Activated CD4-positive, alpha-beta T cell treated with anti-CD3 and anti-CD28 coated beads, Interleukin-2, amount 50 U/mL, for 1 hour (primary cell): Measurements from ENCODE around the gene FCGR2B.
"Not testable (repeated sequence)": the region's sequence is repeated elsewhere in the genome, so short reads cannot be mapped to it uniquely, and the experiment has no call there.

Source experiments
- DNase-seq: peaks from one replicate; pipeline ENCODE4 v3.0.0-alpha.2; 2020

The FCGR2B gene

DNA sequence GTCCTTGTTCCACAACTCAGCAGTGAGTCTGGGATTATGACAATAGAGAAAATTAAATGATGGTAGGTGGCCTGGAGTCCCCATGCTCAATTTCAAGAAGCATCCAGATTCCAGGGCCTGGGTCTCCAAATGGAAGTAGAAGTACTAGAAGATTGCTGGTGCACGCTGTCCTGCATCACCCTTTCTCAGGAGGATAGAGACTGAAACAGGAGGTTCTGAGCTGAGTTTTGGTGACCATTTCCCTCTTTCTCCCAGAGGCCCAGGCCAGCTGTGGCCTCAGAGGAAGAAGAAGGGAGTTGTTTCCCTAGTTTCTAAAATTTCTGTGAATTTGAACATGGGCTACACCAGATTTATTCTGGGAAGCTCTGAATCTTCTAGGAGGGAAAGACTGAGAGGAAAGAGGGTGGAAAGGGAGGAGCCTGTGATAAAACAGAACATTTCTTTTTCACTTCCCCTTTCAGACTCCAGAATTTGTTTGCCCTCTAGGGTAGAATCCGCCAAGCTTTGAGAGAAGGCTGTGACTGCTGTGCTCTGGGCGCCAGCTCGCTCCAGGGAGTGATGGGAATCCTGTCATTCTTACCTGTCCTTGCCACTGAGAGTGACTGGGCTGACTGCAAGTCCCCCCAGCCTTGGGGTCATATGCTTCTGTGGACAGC lies at the start of gene FCGR2B:
TSS of gene FCGR2B (plus strand) at position 460 of the 656 bp plus-strand sequence. CDS start at position 559, 99 bp downstream.
- DNase-seq, result not testable (repeated sequence)

GRCh38 chr1:161616417-161616816 lies 46.5 kb upstream of the FCGR2B start:
- not testable (repeated sequence) for DNase-seq

DNA sequence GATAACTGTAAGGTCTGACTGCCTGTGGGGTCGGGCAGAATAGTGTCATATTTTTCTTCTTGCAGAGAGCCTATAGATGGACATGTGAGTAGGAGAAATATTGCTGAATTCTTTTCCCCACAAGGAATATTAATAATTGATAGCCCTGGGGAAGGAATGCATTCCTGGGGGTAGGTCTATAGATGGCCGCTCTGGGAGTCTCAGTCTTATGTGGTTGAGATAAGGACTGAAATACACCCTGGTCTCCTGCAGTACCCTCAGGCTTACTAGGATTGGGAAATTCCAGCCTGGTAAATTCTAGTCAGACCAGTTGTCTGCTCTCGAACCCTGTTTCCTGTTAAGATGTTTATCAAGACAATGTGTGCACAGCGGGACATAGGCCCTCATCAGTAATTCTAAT lies 44.4 kb upstream of the FCGR2B start:
- DNase-seq, result not testable (repeated sequence)

DNA sequence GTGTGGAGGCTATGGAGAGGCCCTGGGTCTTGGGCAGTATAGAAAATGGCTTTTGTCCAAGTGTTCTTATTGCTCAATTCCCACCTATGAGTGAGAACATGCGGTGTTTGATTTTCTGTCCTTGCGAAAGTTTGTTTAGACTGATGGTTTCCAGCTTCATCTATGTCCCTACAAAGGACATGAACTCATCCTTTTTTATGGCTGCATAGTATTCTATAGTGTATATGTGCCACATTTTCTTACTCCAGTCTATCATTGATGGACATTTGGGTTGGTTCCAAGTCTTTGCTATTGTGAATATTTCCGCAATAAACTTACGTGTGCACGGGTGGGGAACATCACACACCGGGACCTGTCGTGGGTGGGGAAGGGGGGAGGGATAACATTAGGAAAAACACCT lies 42.5 kb upstream of the FCGR2B start:
- DNase-seq, result not testable (repeated sequence)

DNA sequence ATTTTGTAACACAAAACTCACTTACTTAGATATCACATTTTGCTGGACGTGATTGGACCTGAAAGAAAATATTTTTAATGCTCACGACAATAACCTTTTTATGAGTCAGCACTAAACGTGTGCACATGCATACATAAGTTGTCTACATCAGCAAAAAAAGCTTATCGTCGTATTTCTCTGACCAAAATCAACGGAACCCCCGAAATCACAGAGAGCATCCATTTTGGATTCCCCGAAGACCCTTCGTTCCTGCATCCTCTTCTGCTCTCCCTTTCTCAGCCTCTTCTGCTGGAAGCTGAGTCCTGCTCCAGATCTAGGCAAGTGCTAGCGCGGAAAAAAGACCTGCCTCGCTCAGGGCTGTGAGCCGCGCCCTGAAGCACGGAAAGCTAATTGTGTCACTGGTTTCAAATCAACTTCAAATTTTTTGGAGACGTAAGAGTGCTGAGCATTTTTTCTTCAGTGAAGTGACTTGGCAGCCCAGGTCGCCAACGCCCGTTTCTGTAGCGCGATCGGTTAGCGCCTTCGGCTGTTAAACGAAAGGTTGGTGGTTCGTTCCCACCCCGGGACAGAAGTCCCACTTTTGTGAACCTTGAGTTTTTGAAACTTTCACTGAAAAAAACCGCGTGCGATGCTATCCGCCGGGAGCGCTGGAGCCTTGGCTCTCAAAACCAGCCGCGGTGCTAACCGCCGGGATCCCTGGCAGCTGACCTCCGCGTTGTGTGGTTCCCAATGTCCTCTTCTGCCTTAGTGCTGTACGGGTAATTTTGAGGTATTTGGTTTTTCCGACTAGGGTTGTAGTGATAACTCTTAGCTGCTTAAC lies 41.6 kb upstream of the FCGR2B start:
- DNase-seq, result peak; percentile 80

- DNase-seq, result not testable (repeated sequence)
Measured at GRCh38 chr1:161622054-161622453, 40.9 kb upstream of the FCGR2B start.

DNA sequence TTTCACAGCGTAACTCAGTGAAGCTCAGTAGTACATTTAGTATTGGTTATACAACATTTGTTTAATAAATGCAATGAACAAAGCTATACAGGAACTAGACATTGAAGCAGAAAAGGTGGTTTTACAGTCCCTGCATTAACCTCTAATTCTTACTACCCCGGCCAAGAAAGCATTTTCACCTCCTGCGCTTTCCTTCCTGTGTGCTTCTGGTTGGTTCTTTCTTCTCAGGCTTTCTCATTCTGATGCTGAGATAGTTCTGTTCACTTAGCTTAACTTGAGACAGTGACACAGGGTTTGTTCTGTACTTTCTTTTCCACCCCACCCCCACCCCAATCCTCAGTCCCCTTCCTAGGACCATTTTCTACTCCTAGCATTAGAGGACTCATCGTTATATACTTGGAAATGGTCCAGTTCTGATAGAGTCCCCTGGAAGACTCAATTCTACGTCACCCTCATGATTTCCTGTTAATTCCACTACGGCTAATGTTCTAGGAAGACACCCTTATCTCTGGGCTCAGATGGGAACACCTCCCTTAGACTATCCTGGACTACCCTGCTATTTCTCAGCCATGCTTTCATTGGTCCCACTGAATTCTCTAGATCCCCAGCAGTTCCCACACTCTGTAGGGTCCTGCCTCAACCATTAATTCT lies 39.4 kb upstream of the FCGR2B start:
- DNase-seq, result not testable (repeated sequence)

GRCh38 chr1:161624605-161625004 lies 38.3 kb upstream of the FCGR2B start:
- DNase-seq, result not testable (repeated sequence)

DNA sequence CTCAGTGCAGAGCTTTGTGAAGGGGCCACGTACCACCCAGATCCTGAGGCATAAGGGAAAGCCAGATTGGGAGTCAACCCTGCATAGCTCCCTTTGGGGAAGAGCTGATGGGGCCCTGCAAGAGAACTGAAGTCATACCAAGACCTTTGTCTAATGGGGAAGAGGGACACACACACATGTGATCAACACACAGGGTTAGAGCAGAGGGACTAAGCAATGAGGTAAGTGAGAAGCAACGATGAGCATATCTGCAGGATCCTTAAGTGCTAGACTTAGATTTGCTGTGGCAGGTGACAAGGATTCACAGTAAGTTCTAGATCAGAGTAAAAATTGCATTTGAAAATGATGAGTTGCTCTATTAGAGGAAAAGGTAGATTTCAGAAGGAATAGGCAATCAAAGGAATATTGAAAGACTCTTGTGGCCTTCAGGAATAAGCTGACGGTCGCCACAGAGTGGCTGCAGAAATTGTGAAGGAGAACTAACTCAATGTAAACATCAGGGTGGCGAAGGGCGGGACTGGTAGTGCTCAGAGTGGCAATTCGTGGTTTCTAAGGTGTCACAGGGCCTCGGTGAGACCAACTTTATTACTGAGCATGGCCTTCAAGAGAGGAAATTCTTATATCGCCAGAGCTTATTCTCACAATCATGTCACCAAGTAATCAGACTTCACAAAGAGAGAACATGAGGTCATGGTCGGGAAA lies 36.3 kb upstream of the FCGR2B start:
- not testable (repeated sequence) for DNase-seq

DNA sequence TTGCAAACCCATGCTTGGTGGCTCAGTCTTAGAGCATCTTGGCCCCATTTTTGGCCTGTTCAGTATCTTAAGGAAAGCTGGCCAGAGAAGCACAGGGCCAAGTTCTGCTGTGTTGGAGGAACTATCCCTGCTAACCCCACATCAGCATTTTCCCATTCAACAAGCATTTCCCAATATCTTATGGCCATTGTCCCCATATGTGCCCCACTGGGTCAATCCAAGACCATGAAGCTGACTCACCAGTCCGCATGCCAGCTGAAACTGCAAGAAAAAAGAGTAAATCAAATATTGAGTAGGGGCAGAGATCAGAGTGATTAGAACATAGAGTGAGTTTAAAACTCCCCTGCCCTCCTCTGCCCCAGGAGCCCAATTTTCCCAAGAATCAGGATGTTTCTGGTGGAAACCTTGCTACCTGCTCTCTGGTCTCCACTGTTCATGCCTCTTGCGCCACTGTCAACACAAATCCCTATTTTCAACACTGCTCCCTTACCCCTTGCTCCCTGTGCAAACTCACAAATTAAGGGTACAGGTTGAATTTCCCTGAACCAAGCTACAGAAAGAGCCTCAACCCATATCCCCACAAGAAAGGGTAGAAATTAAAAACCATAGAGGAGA lies 32.7 kb upstream of the FCGR2B start:
- not testable (repeated sequence) for DNase-seq

GRCh38 chr1:161631076-161631475 lies 31.9 kb upstream of the FCGR2B start, which contains the start of gene FCGR3B:
Gene FCGR3B, minus strand, starts transcription at chr1:161631176. Its CDS starts 82 bp downstream, at chr1:161631094.
- DNase-seq, result no peak

- not testable (repeated sequence) for DNase-seq
Measured at GRCh38 chr1:161634993-161635392, 27.9 kb upstream of the FCGR2B start.

GRCh38 chr1:161636189-161636782 lies 26.7 kb upstream of the FCGR2B start:
- not testable (repeated sequence) for DNase-seq

- DNase-seq, result not testable (repeated sequence)
Measured at GRCh38 chr1:161636976-161637375, 26.0 kb upstream of the FCGR2B start.

DNA sequence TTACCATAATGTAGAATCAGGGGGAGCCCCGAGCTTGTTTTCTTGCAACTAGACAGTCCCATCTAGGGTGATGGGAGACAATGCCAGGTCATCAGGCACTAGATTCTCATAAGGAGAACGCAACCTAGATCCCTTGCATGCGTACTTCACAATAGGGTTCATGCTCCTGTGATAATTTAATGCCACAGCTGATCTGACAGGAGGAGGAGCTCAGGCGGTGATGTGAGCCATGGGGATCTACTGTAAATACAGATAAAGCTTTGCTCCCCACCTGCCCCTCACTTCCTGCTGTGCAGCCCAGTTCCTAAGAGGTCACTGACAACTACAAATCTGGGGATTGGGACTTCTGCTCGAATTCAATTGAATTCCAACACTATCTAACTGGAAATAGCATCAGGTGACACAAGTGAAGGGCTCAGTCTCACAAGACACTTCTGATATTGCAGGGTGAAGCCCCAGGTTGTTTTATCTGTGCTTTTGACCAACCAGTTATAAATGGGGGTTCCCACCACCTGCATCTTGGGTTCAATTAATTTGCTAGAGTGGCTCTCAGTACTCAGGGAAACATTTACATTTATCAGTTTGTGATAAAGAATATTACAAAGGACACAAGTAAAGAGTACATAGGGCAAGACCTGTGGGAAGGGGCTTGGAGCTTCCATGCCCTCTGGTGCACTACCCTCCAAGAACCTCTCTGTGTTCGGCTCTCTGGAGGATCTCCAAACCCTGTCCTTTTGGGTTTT lies 24.5 kb upstream of the FCGR2B start:
- not testable (repeated sequence) for DNase-seq

- DNase-seq, result not testable (repeated sequence)
Measured at GRCh38 chr1:161639203-161639602, 23.7 kb upstream of the FCGR2B start.

DNA sequence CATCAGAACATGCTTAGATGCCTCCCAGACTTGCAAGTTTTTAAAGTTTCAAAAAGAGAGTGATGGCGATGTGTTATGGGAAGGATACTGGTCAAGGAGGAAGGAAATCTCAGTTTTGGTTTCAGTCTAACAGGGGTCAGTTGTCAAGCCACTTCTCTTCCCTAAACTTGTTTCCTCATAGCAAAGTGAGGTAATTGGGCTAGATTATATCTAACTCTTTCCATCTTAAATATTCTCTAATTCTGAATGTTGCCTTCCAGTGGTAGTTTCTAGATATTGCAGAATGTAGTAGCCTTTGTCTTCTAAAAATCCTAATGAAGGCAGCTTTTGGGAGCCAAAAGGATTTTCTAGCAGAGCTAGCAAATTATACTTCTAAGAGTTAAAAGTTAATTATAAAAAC lies 20.2 kb upstream of the FCGR2B start:
- DNase-seq, result not testable (repeated sequence)

DNA sequence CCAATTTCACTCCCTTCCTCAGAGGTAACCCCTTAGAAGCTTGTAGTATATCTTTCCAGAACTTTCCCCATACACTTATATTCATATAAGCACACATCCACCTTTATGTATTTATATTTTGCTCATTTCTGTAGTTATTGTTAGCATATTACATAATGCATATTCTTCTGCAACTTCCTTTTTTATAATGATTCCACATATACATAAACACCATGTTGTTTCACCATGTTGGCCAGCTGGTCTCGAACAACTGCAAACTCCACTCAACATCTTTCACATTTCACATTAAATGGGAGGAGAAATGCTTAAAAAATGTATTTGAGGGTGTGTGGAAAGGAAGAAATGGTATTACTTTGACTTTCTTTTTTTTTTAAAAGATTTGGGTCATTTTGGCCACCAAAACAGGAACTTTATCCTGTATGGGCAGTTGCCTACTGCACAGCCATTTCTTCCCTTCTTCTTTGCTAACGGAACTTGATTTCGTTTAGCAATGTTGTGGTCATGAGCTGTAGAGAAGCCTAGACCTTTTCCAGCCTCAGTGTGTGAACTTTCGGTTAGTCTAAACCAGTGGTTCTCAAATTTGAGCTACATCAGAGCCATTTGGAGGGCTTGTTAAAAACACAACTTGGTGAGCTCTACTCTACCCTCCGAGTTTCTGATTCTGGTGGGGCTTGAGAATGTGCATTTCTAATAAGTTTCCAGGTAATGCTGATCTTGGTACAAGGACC lies 19.3 kb upstream of the FCGR2B start:
- not testable (repeated sequence) for DNase-seq

GRCh38 chr1:161644855-161645254 lies 18.1 kb upstream of the FCGR2B start:
- DNase-seq, result not testable (repeated sequence)
